GM10248 (cell line): ENCODE measurements around the gene TRAPPC12.

Experiments
- CTCF ChIA-PET: fragments of 300-600 bp; sonication (Branson Sonifier 250); formaldehyde crosslinking; extraction: SDS; loops from one replicate; lab custom pipeline; 2021; ENCODE audit warnings: antibody characterized with exemption; lab: Yijun Ruan, JAX
- POLR2A ChIA-PET: fragments of 350-650 bp; sonication (Branson Sonifier 250); formaldehyde crosslinking; extraction: SDS; loops from one replicate; lab custom pipeline; 2020; ENCODE audit warnings: antibody characterized with exemption; lab: Yijun Ruan, JAX
- DNase-seq: peaks from one replicate; pipeline ENCODE4 v3.0.0; 2012; ENCODE audit errors: extremely low spot score
- TF ChIP-seq, protein P1 (sequence below): IDR thresholded peaks from 2 replicates; pipeline ENCODE4 v1.5.1; 2012; ENCODE audit warnings: mild to moderate bottlenecking, low read depth; ENCODE audit errors: extremely low read depth, missing control alignments, control extremely low read depth

TRAPPC12 gene

GRCh38 chr2:3481011-3481400 lies 101.5 kb downstream of the TRAPPC12 start:
- DNase-seq, result no peak
- ChIA-PET CTCF (interaction anchor here (1.3 to 7.1 kb wide), 3 partner anchors 8 to 53 kb away, joined by 3 to 49 read pairs (median 9); no protein-coding TSS in a partner anchor), POLR2A (no interaction called here)
- TF ChIP-seq, protein P1, sequence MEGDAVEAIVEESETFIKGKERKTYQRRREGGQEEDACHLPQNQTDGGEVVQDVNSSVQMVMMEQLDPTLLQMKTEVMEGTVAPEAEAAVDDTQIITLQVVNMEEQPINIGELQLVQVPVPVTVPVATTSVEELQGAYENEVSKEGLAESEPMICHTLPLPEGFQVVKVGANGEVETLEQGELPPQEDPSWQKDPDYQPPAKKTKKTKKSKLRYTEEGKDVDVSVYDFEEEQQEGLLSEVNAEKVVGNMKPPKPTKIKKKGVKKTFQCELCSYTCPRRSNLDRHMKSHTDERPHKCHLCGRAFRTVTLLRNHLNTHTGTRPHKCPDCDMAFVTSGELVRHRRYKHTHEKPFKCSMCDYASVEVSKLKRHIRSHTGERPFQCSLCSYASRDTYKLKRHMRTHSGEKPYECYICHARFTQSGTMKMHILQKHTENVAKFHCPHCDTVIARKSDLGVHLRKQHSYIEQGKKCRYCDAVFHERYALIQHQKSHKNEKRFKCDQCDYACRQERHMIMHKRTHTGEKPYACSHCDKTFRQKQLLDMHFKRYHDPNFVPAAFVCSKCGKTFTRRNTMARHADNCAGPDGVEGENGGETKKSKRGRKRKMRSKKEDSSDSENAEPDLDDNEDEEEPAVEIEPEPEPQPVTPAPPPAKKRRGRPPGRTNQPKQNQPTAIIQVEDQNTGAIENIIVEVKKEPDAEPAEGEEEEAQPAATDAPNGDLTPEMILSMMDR, result no peak

GRCh38 chr2:3481736-3482362 lies 102.4 kb downstream of the TRAPPC12 start:
- POLR2A ChIA-PET, result no interaction called here
- DNase-seq, result no peak
- TF ChIP-seq, protein P1, result no peak
- CTCF ChIA-PET, result interaction anchor here (1.3 to 7.1 kb wide), 3 partner anchors 9 to 52 kb away, joined by 3 to 49 read pairs (median 9); no protein-coding TSS in a partner anchor

GRCh38 chr2:3482363-3482821 lies 102.9 kb downstream of the TRAPPC12 start:
- no peak for DNase-seq
- TF ChIP-seq, protein P1, result no peak
- CTCF ChIA-PET, result interaction anchor here (2.4 to 7.1 kb wide), 2 partner anchors 9 to 21 kb away, joined by 9 to 49 read pairs; no protein-coding TSS in a partner anchor
- POLR2A ChIA-PET, result no interaction called here

DNA sequence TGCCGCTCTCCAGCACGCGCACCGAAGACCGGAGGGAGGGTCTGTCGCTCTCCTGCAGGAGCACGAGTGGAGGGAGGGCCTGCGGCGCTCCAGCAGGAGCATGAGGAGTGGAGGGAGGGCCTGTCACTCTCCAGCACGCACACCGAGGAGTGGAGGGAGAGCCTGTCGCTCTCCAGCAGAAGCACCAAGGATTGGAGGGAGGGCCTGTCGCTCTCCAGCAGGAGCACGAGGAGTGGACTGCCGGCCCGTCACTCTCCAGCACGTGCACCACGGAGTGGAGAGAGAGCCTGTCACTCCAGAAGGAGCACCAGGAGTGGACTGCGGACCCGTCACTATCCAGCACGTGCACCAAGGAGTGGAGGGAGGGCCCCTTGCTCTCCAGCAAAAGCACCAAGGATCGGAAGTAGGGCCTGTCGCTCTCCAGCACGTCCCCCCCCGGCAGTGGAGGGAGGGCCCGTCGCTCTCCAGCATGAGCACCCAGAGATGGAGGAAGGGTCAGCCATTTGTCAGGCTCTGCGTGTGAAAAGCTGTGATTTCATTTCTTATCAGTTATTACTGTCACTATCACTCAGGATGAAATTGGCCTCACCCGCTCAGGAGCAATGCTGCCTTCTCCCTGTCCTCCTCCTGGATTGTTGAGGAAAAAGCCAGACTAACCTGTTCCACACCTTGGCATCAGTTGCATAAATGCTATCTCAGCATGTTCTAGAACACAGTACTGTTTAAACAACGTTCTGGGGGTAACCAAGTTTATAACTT lies 103.9 kb downstream of the TRAPPC12 start:
- TF ChIP-seq, protein P1, result no peak
- ChIA-PET CTCF (interaction anchor here (1.0 to 2.4 kb wide), 2 partner anchors 10 to 11 kb away, joined by 4 to 9 read pairs; no protein-coding TSS in a partner anchor), POLR2A (no interaction called here)
- no peak for DNase-seq

- DNase-seq, result no peak
- ChIA-PET POLR2A (no interaction called here), CTCF (interaction anchor here (1.0 kb wide), 1 partner anchor 10 kb away, joined by 4 read pairs; no protein-coding TSS in a partner anchor)
- TF ChIP-seq, protein P1, result no peak
These were observed 104.8 kb downstream of the TRAPPC12 start for GRCh38 chr2:3483986-3484960.

DNA sequence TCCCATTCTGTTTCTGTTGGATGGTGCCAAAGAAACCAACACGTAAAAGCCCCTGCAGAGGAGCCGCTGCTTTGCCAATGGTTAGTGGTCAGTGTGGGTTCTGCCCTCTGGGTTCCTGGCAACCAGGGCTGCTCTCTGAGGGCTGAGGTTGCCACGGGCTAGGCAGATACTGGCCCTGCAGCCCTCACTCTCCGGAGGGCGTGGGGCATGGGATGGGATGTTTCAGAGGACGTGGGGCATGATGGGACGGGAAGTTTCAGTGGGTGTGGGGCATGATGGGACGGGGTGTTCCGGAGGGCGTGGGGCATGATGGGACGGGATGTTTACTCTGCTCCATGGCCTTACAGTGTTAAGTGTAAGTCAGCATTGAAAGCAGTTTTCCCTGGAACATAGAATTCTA lies 105.7 kb downstream of the TRAPPC12 start:
- POLR2A ChIA-PET, result no interaction called here
- no peak for DNase-seq
- CTCF ChIA-PET, result no interaction called here
- TF ChIP-seq, protein P1, result no peak
